Mesenchymal stem cell (in vitro differentiated cells and primary cell): ENCODE results near the gene PLXNA2.

Source experiments
- DNase-seq: peaks from one replicate; pipeline ENCODE4 v3.0.0-alpha.2; 2013
- H2AFZ ChIP-seq: one replicate; pipeline ENCODE4 v1.6.1; 2013; ENCODE audit warnings: low read depth, mild to moderate bottlenecking, control low read depth, inconsistent platforms, low read length, moderate library complexity
- H2AK5ac ChIP-seq: 2 replicates; pipeline ENCODE4 v1.6.1; 2013; ENCODE audit warnings: low read length, moderate library complexity, mild to moderate bottlenecking, inconsistent platforms; ENCODE audit not compliant: severe bottlenecking
- H2BK120ac ChIP-seq: one replicate; pipeline ENCODE4 v1.6.1; 2013; ENCODE audit warnings: low read depth, mild to moderate bottlenecking, inconsistent platforms, low read length, moderate library complexity
- H2BK12ac ChIP-seq, 2 experiments: one replicate each; pipeline ENCODE4 v1.6.1; 2013; ENCODE audit warnings: inconsistent platforms in 2 of 2, low read length in 2 of 2, mild to moderate bottlenecking in 2 of 2, moderate library complexity in 2 of 2, control low read depth in 1 of 2
- H2BK15ac ChIP-seq: one replicate; pipeline ENCODE4 v1.6.1; 2013; ENCODE audit warnings: mild to moderate bottlenecking, low read depth, inconsistent platforms; ENCODE audit not compliant: poor library complexity, severe bottlenecking
- H2BK5ac ChIP-seq: 2 replicates; pipeline ENCODE4 v1.6.1; 2013; ENCODE audit warnings: low read depth, mild to moderate bottlenecking, low read length, control low read depth, inconsistent platforms; ENCODE audit not compliant: poor library complexity, severe bottlenecking
- H3K14ac ChIP-seq, 2 experiments: one replicate each; pipeline ENCODE4 v1.6.1; 2013; ENCODE audit warnings: inconsistent platforms in 2 of 2, low read length in 2 of 2, control low read depth in 1 of 2, mild to moderate bottlenecking in 1 of 2, moderate library complexity in 1 of 2
- H3K18ac ChIP-seq, 2 experiments: one replicate each; pipeline ENCODE4 v1.6.1; 2013; ENCODE audit warnings: inconsistent platforms in 2 of 2, low read length in 2 of 2, control low read depth in 1 of 2, low read depth in 1 of 2, mild to moderate bottlenecking in 1 of 2
- H3K23ac ChIP-seq, 2 experiments: one replicate each; pipeline ENCODE4 v1.6.1; 2013; ENCODE audit warnings: inconsistent platforms in 2 of 2, low read length in 2 of 2, mild to moderate bottlenecking in 2 of 2, moderate library complexity in 2 of 2, control low read depth in 1 of 2
- H3K27ac ChIP-seq: 2 replicates; pipeline ENCODE4 v1.5.1; 2013; ENCODE audit warnings: mild to moderate bottlenecking, moderate library complexity, low read length, control low read depth, inconsistent platforms; ENCODE audit not compliant: poor library complexity, severe bottlenecking
- H3K27me3 ChIP-seq, 2 experiments: 2 replicates each; pipeline versions ENCODE4 v1.6.1 to v1.7.0; 2013; ENCODE audit warnings: low read length in 2 of 2, mild to moderate bottlenecking in 2 of 2, moderate library complexity in 2 of 2, control low read depth in 1 of 2, inconsistent platforms in 1 of 2; ENCODE audit not compliant: control insufficient read depth in 1 of 2, insufficient read depth in 1 of 2
- H3K36me3 ChIP-seq, 2 experiments: 2 replicates each; pipeline versions ENCODE4 v1.6.1 to v1.7.0; 2013; ENCODE audit warnings: low read length in 2 of 2, control low read depth in 1 of 2, inconsistent platforms in 1 of 2, low read depth in 1 of 2, mild to moderate bottlenecking in 1 of 2; ENCODE audit not compliant: insufficient read depth in 2 of 2, control insufficient read depth in 1 of 2
- H3K4ac ChIP-seq, 2 experiments: one replicate each; pipeline ENCODE4 v1.6.1; 2013; ENCODE audit warnings: inconsistent platforms in 2 of 2, low read length in 2 of 2, mild to moderate bottlenecking in 2 of 2, moderate library complexity in 2 of 2, control low read depth in 1 of 2, low read depth in 1 of 2
- H3K4me1 ChIP-seq: 2 replicates; pipeline ENCODE4 v1.6.1; 2013; ENCODE audit warnings: low read depth, low read length, control low read depth; ENCODE audit not compliant: control insufficient read depth, insufficient read depth
- H3K4me2 ChIP-seq: 2 replicates; pipeline ENCODE4 v1.6.1; 2013; ENCODE audit warnings: low read length, mild to moderate bottlenecking, inconsistent platforms; ENCODE audit not compliant: poor library complexity, severe bottlenecking
- H3K4me3 ChIP-seq, 2 experiments: 2 replicates each; pipeline versions ENCODE4 v1.5.1 to v1.7.0; 2013; ENCODE audit warnings: low read length in 2 of 2, mild to moderate bottlenecking in 2 of 2, control low read depth in 1 of 2, low read depth in 1 of 2; ENCODE audit not compliant: insufficient read depth in 1 of 2
- H3K79me1 ChIP-seq: replicated peaks from 2 replicates; pipeline ENCODE4 v1.6.1; 2013; ENCODE audit warnings: mild to moderate bottlenecking, control low read depth, low read length, inconsistent platforms; ENCODE audit not compliant: poor library complexity, severe bottlenecking
- H3K9ac ChIP-seq: 2 replicates; pipeline ENCODE4 v1.7.0; 2013; ENCODE audit warnings: mild to moderate bottlenecking, low read length, moderate library complexity
- H3K9me3 ChIP-seq: 2 replicates; pipeline ENCODE4 v1.7.0; 2013; ENCODE audit warnings: mild to moderate bottlenecking, low read length; ENCODE audit not compliant: control insufficient read depth
- H4K8ac ChIP-seq: one replicate; pipeline ENCODE4 v1.6.1; 2013; ENCODE audit warnings: inconsistent platforms, mild to moderate bottlenecking, low read length, moderate library complexity
- H4K91ac ChIP-seq: one replicate; pipeline ENCODE4 v1.6.1; 2013; ENCODE audit warnings: mild to moderate bottlenecking, low read length, inconsistent platforms
- WGBS: methylation state at CpG from one replicate; pipeline ENCODE4 v1.1.7; 2013; ENCODE audit warnings: mixed read lengths; 5-methylcytosine and 5-hydroxymethylcytosine counted together

PLXNA2 gene

GRCh38 chr1:207990455-207990854, 253.7 kb downstream of the PLXNA2 start:
- Histone ChIP-seq H3K14ac (no peak overlapping the region), H3K9me3 (no peaks in the 10 kb centered on the region)
- DNase-seq: no peak

GRCh38 chr1:207988326-207989165, 255.6 kb downstream of the PLXNA2 start:
- Histone ChIP-seq H2AFZ (no peak overlapping the region), H2BK5ac (no peak overlapping the region), H3K9me3 (no peaks in the 10 kb centered on the region), H3K4ac (no peak overlapping the region), H2BK12ac (no peak overlapping the region), H3K14ac (no peak overlapping the region), H2BK15ac (no peak overlapping the region), H3K27ac (no peak overlapping the region), H3K4me1 (no peaks in the 10 kb centered on the region), H4K91ac (no peak overlapping the region), H3K18ac (no peak overlapping the region), H3K79me1 (no peaks in the 10 kb centered on the region), H3K9ac (no peak overlapping the region), H2AK5ac (no peak overlapping the region), H3K27me3 (peaks cover 17 to 30% of the 10 kb centered on the region in 2 experiments), H3K4me3 (no peak overlapping the region), H4K8ac (no peak overlapping the region), H3K4me2 (no peak overlapping the region), H2BK120ac (no peak overlapping the region), H3K23ac (no peak overlapping the region), H3K36me3 (no peaks in the 10 kb centered on the region)
- 91% methylated on average over 10 of the region's 10 CpGs for WGBS
- DNase-seq: no peak

More at GRCh38 chr1:207990455-207990854, 253.7 kb downstream of the PLXNA2 start:
- Histone ChIP-seq H3K27me3 (peaks cover 21 to 38% of the 10 kb centered on the region in 2 experiments), H4K91ac (no peak overlapping the region), H2BK15ac (no peak overlapping the region), H3K18ac (no peak overlapping the region), H3K4me1 (no peaks in the 10 kb centered on the region), H2BK120ac (no peak overlapping the region), H4K8ac (no peak overlapping the region), H3K27ac (no peak overlapping the region), H3K79me1 (no peaks in the 10 kb centered on the region), H3K4ac (no peak overlapping the region), H3K9ac (no peak overlapping the region), H3K4me3 (no peak overlapping the region), H2AFZ (no peak overlapping the region), H2BK12ac (no peak overlapping the region), H3K36me3 (no peaks in the 10 kb centered on the region), H3K23ac (no peak overlapping the region), H3K4me2 (no peak overlapping the region), H2BK5ac (no peak overlapping the region), H2AK5ac (no peak overlapping the region)
- 85% methylated on average over 5 of the region's 5 CpGs for WGBS

- H2AFZ ChIP-seq: no peak overlapping the region
- no peaks in the 10 kb centered on the region for H3K36me3 ChIP-seq
- H3K79me1 ChIP-seq: no peaks in the 10 kb centered on the region
- no peak overlapping the region for H3K18ac ChIP-seq
- no peak overlapping the region for H4K8ac ChIP-seq
- no peak overlapping the region for H2BK12ac ChIP-seq
- DNase-seq: no peak
- no peak overlapping the region for H2BK120ac ChIP-seq
- H4K91ac ChIP-seq: no peak overlapping the region
- H3K27ac ChIP-seq: no peak overlapping the region
- H2BK15ac ChIP-seq: no peak overlapping the region
- H3K4me2 ChIP-seq: no peak overlapping the region
- no peak overlapping the region for H3K14ac ChIP-seq
- H2BK5ac ChIP-seq: no peak overlapping the region
- H3K23ac ChIP-seq: no peak overlapping the region
- H3K9me3 ChIP-seq: no peaks in the 10 kb centered on the region
- H3K9ac ChIP-seq: no peak overlapping the region
- peaks cover 16 to 39% of the 10 kb centered on the region in 2 experiments for H3K27me3 ChIP-seq
- no peak overlapping the region for H3K4me3 ChIP-seq
- H3K4me1 ChIP-seq: no peaks in the 10 kb centered on the region
- 76% methylated on average over 5 of the region's 5 CpGs for WGBS
- no peak overlapping the region for H3K4ac ChIP-seq
- H2AK5ac ChIP-seq: no peak overlapping the region
Measured at GRCh38 chr1:207987164-207987563, 257.0 kb downstream of the PLXNA2 start.

- H3K4me3 ChIP-seq: no peak overlapping the region
- no peak overlapping the region for H2BK15ac ChIP-seq
- H3K23ac ChIP-seq: no peak overlapping the region
- H3K18ac ChIP-seq: no peak overlapping the region
- no peak overlapping the region for H2BK12ac ChIP-seq
- H2AFZ ChIP-seq: no peak overlapping the region
- H3K9ac ChIP-seq: no peak overlapping the region
- H2AK5ac ChIP-seq: no peak overlapping the region
- 88% methylated on average over 7 of the region's 7 CpGs for WGBS
- no peaks in the 10 kb centered on the region for H3K79me1 ChIP-seq
- no peak overlapping the region for H2BK120ac ChIP-seq
- no peak overlapping the region for H4K8ac ChIP-seq
- H3K4me1 ChIP-seq: no peaks in the 10 kb centered on the region
- no peak overlapping the region for H3K14ac ChIP-seq
- H3K27me3 ChIP-seq: peaks cover 24 to 49% of the 10 kb centered on the region in 2 experiments
- H3K27ac ChIP-seq: no peak overlapping the region
- no peak for DNase-seq
- H3K9me3 ChIP-seq: no peaks in the 10 kb centered on the region
- no peak overlapping the region for H3K4me2 ChIP-seq
- H3K36me3 ChIP-seq: no peaks in the 10 kb centered on the region
- H2BK5ac ChIP-seq: no peak overlapping the region
- no peak overlapping the region for H4K91ac ChIP-seq
- H3K4ac ChIP-seq: no peak overlapping the region
Measured at GRCh38 chr1:207985996-207986395, 258.2 kb downstream of the PLXNA2 start.
